Adrenal gland (tissue), 5 donors: ENCODE results near the gene AP1B1.

Experiments
- CTCF ChIP-seq, 6 experiments: fragments of 450-650 bp in 4 of 6; fragments of 200-600 bp in 2 of 6; sonication (generic) in 1 of 6; IDR thresholded peaks; 1 replicate in 5 of 6; 2 replicates in 1 of 6; pipeline versions ENCODE4 v1.5.1 to v1.8.0; 2016 to 2021; ENCODE audit warnings: antibody characterized with exemption in 6 of 6, mild to moderate bottlenecking in 2 of 6, moderate library complexity in 1 of 6
- POLR2A ChIP-seq, 2 donors: fragments of 450-650 bp; IDR thresholded peaks; one replicate each; pipeline ENCODE4 v1.6.1; 2017; ENCODE audit warnings: antibody characterized with exemption in 2 of 2, mild to moderate bottlenecking in 2 of 2, moderate library complexity in 1 of 2
- donor health status: DM: no; HTN: no; CAD: no.

- TF ChIP-seq POLR2A (IDR thresholded peaks at IDR 0.05) (no peak), CTCF (IDR thresholded peaks at IDR 0.05) (no peak)
Observed at GRCh38 chr22:29310863-29311339, 77.5 kb downstream of the AP1B1 start.
